H54 (cell line): ENCODE measurements around the gene LLGL2.
"Not testable (repeated sequence)": the region's sequence is repeated elsewhere in the genome, so short reads cannot be mapped to it uniquely, and the experiment has no call there.

Experiments
- DNase-seq: peaks from one replicate; pipeline ENCODE4 v3.0.0; 2011; ENCODE audit warnings: low spot score, mixed read lengths; ENCODE audit not compliant: insufficient read length
- FAIRE-seq: peaks from 3 replicates; lab custom pipeline; 2011; peaks lifted over from hg19 to GRCh38; lab: Jason Lieb, UNC
- POLR2A ChIP-seq: IDR thresholded peaks from 2 replicates; pipeline ENCODE4 v1.6.1; 2011; ENCODE audit warnings: low read depth, mild to moderate bottlenecking, low read length

Gene LLGL2

DNA sequence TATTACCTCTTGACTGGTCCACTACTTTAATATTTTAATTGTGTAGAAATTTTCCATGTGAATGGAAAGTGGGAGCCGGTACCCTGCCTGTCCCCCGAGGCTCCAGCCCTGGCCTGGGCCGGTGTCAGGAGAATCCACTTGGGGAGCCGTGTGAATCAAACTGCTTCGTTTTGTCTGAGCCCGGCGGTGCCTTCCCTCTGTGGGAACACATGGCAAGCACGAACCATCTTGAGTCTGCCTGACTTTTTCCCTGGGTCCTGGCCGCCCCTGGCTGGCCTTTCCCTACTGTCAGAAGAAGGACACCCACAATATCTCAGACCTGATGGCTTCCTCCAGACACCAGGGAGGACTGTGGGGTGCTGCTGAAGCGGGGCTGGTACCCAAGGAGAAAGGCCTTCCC is 49.7 kb downstream of the LLGL2 start:
- no peak for TF ChIP-seq POLR2A
- FAIRE-seq (no peak), DNase-seq (no peak)

DNA sequence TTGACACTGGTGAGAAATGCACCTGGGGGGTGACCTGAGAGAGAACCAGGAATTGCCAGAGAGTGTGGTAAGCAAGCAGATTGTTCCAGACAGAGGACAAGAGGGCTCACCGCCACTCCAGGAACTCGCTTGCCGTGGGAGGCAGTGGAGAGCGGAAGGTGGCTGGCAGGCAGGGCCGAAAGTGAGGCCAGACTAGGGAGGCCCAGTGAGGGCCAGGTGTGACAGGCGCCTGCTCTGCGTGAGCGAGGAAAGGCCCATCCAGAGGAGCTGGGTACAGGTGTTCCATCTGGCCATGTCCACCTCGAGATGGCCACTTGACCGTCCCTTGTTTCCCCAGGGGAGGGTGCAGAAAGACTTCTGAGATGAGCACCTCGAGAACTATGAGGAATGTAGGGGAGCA is 50.2 kb downstream of the LLGL2 start:
- FAIRE-seq = no peak
- DNase-seq = no peak
- TF ChIP-seq POLR2A = no peak

DNA sequence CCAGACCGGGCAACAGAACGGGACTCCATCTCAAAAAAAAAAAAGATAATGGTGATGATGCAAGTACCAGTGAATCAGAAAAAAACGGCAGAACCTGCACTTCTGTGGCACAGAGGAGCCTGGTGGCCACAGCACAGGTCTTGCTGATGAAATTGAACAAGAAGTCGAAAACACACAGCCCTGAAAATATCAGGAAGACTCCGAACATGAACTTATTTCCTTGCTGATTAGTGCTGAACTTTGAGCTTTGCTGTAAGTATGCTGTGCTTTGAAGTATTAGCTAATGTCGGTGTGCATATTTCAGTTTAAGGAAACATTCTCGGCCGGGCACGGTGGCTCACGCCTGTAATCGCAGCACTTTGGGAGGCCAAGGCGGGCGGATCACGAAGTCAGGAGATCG is 51.2 kb downstream of the LLGL2 start:
- FAIRE-seq = no peak
- DNase-seq = no peak
- TF ChIP-seq POLR2A = no peak

DNA sequence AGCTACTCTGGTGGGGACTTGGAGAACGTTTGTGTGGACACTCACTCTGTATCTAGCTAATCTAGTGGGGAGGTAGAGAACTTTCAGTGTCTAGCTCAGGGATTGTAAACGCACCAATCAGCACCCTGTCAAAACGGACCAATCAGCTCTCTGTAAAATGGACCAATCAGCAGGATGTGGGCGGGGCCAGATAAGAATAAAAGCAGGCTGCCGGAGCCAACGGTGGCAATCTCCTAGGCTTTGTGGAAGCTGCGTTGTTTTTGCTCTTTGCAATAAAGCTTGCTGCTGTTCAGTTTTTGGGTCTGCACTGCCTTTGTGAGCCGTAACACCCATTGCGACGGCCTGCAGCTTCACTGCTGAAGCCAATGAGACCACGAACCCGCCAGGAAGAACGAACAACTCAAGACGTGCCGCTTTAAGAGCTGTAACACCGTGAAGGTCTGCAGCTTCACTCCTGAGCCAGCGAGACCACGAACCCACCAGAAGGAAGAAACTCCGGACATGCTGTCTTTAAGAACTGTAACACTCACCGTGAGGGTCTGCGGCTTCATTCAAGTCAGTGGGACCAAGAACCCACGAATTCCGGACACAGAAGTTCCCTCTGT is 55.7 kb downstream of the LLGL2 start:
- not testable (repeated sequence) for DNase-seq, FAIRE-seq

DNA sequence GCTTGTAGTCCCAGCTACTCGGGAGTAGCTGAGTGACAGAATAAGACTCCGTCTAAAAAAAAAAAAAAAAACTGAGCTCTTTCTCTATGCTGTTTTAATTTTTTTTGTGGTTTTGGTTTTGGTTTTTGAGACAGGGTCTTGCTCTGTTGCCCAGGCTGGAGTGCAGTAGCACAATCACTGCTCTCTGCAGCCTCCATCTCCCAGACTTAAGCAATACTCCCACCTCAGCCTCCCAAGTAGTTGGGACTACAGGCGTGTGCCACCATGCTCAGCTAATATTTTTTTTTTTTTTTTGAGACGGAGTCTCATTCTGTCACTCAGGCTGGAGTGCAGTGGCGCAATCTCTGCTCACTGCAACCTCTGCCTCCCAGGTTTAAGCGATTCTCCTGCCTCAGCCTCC is 57.7 kb downstream of the LLGL2 start:
- not testable (repeated sequence) for FAIRE-seq, DNase-seq

DNA sequence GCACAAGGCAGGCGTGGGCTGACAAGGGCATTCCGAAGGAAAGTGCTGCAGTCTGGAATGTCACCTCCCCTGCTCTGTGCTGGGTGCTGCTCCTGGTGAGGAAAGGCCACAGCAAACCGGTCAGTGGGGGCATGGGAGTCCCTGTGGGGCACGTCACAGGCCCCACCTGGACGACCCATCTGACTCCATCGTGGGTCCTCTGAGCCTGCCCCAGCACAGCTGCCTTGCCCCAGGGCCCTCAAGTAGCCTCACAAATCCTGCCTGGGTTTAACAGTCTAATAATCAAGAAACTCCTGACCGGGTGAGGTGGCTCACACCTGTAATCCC is 59.3 kb downstream of the LLGL2 start:
- FAIRE-seq (no peak), DNase-seq (no peak)
- no peak for TF ChIP-seq POLR2A

DNA sequence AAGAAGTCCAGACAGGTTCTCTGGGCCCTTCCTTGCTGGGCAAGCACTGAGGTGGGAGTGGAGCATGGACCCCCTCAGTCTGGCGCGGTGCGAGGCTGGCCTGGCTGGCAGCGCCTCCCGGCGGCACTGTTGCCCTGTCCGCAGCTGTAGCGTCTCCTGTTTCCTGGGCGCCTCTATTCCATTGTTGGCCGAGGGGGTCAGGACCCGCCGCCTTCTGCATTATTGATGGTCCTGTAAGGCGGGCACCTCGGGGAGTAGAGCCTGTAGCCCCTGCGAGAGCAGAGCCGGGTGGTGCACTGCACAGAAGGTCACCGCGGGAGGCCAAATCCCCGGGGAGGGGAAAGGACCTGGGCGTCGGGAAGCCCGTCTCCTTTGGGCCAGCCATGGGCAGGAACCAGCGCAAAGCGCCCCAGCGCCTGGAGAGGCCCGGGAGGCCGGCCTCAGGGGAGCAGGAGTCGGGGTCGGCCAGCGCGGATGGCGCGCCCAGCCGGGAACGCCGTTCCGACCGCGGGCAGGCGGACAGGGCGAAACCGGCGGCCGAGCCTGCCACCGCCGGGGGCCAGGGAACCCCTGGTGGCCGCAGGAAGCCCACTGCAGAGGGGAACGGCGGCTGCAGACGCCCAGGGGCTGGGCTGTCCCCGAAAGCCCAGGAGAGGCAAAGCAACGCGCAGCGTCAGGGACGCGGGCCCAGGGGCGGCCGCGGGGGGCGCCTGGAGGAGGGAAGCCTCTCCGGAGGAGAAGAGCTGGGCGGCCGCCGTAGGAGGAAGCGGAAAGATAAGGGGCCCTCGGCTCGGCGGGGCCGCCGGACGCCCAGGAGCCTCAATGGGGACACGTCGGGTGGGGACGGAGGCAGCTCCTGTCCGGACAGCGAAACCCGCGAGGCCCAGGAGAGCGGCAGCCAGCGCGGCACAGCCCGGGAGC is 62.4 kb downstream of the LLGL2 start, which contains the start of gene MYO15B:
Gene MYO15B (plus strand): TSS at position 126 of the 921 bp plus-strand sequence. CDS start 258 bp downstream, at position 384.
- no peak for TF ChIP-seq POLR2A
- no peak for FAIRE-seq
- DNase-seq = no peak

DNA sequence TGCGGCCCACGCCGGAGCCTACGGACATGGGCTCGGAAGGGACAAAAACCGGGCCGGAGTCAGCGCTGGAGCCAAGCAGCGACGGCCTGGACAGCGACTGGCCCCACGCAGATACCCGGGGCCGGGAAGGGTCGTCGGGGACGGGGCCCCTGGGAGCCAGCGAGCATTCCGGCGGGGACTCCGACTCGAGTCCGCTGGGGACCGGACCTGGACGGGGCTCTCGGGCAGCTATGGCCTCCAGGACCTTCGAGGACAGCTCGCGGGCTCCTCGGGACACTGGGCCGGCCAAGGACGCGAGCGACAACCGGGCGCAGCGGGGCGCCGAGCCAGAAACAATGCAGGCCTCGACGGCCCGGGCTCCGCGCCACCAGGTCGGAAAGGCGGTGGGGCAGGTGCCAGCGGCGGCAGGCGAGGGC is 63.1 kb downstream of the LLGL2 start:
- TF ChIP-seq POLR2A = no peak
- FAIRE-seq = no peak
- DNase-seq = no peak

DNA sequence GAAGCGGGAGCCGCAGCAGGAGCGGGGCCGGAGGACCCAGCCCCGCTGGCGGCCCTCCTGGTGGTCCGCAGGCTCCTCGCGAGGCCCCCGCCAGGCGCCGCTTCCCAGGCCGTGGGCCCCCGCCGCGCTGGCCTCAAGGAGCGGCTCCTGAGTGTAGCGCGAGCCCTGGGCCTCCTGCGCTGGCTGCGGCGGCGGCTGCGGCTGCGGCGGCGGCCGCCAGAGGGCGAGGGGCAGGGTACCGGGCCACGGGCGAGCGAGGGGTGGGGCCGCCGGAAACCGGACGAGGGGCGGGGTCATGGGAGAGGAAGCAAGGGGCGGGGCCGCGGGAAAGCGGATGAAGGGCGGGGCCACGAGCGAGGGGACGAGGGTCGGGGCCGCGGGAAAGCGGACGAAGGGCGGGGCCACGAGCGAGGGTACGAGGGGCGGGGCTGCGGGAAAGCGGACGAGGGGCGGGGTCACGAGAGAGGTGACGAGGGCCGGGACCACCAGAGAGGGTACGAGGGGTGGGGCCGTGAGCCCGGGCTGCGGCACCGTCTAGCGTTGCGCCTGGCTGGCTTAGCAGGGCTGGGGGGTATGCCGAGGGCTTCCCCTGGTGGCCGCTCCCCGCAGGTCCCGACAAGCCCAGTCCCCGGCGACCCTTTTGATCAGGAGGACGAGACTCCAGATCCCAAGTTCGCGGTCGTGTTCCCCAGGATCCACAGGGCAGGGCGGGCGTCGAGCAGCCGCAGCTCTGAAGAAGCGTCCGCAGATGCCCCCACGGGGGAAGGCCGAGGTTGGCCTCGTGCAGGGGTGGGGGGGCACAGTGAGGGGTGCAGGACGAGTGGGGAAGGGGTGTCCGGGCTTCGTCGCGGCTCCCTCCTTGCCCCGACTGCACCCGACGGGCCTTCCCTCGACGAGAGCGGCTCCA is 63.8 kb downstream of the LLGL2 start:
- FAIRE-seq (no peak), DNase-seq (peak; percentile 100)
- peak; percentile 24; the same call in 1 of the 2 replicates for TF ChIP-seq POLR2A

DNA sequence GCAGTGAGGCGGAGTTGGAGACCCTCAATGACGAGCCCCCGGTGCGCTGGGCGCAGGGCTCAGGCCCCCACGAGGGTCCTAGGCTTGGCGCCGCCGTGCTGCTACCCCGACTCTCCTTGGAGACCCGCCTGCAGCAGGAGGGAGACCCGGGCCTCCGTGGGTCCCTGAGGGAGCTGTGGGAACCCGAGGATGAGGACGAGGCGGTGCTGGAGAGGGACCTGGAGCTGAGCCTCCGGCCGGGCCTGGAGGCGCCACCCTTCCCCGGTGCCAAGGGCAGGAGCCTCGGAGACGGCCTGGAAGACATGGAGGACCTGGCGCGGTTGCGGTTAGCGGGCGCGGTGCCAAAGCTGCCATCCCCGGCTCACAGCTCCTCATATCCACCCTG is 64.4 kb downstream of the LLGL2 start:
- DNase-seq = no peak
- no peak for FAIRE-seq
- no peak for TF ChIP-seq POLR2A

DNA sequence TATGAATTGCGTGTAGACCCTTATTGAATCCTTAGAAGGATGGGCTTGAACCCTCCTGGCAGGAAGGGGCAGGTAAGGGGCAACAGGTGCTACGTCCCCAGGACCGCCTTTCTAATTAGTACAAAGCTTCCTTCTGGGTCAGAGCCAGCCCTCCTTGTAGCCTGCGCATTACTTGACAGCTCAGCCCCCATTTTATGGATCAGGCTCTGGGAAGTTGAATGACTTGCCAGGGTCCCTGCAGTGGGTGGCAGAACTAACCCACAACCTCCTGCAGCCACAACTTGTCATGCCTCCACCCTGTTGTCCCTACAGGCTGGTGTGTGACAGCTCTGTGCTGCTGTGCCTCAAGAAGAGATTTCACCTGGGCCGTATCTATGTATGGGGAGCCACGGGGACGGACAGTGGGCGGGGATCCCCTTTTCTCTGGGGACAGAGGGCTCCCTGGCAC is 64.8 kb downstream of the LLGL2 start:
- FAIRE-seq (no peak), DNase-seq (no peak)
- no peak for TF ChIP-seq POLR2A

DNA sequence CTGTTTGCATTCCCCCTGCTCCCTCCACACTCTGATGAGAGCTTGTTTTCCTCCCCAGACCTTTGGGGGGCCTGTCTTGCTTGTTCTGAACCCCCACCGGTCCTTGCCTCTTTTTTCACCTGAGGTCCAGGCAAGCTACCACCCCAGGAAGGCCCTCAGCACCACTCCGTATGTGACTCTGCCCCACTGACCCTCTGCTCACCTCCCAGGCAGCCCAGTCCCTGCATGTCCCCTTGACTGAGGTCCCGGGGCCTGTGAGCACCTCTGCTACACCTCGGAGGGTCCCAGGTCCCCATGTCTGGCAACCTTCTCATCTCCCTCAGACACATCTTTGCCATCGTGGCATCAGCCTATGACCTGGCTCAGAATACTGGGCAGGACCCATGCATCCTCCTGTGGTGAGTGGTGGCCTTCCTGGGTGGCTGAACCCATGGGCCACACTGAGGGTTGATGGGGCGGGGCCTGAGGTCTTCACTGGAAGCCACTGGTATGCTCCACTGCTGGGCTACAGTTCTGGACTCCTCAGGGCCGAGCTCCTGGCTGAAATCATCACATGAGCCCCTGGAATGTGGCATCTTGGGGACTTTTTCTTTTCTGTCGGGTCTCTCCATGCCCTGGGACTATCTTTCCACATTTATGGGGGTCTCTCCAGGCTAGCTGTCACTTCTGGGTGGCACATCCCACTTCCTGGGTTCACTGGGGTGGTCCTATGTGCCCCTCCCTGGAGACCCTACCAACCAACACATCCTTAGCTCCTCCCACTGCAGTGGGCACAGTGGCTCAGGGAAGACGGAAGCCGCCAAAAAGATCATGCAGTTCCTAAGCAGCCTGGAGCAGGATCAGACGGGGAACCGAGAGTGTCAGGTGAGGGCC is 65.6 kb downstream of the LLGL2 start:
- TF ChIP-seq POLR2A = no peak
- DNase-seq (no peak), FAIRE-seq (no peak)

DNA sequence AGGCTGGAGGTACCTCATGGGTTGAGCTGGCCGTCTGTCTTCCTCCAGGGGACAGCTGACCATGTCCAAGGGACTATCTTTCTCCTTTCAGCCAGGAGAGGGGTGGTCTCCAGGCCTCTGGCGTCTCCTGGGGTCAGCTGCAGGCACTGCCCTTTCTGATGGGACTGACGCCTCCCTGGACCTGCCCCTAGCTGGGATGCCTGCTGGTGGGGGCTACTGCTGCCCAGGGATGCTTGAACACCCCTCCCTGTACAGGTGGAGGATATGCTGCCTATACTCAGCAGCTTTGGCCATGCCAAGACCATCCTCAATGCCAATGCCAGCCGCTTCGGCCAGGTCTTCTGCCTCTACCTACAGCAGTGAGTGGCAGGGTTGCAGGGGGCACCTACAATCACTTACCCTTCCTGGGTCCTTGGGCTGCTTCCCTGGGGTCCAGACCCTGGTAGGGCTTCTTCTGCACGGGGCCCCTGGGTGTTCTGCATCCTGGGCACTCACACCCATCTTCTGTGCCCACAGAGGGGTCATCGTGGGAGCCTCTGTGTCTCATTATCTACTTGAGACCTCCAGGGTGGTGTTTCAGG is 66.3 kb downstream of the LLGL2 start:
- DNase-seq (no peak), FAIRE-seq (no peak)
- no peak for TF ChIP-seq POLR2A
